Urothelium cell line (cell line): ENCODE results near the gene CALML5.

Source experiments
- DNase-seq: peaks from one replicate; pipeline ENCODE4 v3.0.0; 2011; ENCODE audit warnings: low spot score, mixed read lengths
- FAIRE-seq: peaks from 2 replicates; lab custom pipeline; 2011; peaks lifted over from hg19 to GRCh38; lab: Jason Lieb, UNC

Gene CALML5

GRCh38 chr10:5499493-5500140 is at the start of gene CALML5:
Gene CALML5 (minus strand): TSS chr10:5499570. CDS start chr10:5499438, 132 bp downstream.
- no peak for DNase-seq
- FAIRE-seq = no peak

GRCh38 chr10:5547931-5548660 is 48.7 kb upstream of the CALML5 start:
- FAIRE-seq = no peak
- DNase-seq = no peak

GRCh38 chr10:5547681-5547930 is 48.2 kb upstream of the CALML5 start:
- DNase-seq (no peak), FAIRE-seq (no peak)

- FAIRE-seq (no peak), DNase-seq (peak; percentile 72)
Observed at GRCh38 chr10:5546891-5547680, 47.7 kb upstream of the CALML5 start.

- FAIRE-seq (peak; percentile 74), DNase-seq (peak; percentile 63)
Observed at GRCh38 chr10:5545778-5546710, 46.7 kb upstream of the CALML5 start.

GRCh38 chr10:5545426-5545777 is 46.0 kb upstream of the CALML5 start:
- FAIRE-seq = no peak
- DNase-seq = no peak

- no peak for FAIRE-seq
- no peak for DNase-seq
Observed at GRCh38 chr10:5545011-5545410, 45.6 kb upstream of the CALML5 start.

- DNase-seq = no peak
Observed at GRCh38 chr10:5544216-5544805, 44.9 kb upstream of the CALML5 start.

GRCh38 chr10:5543623-5544022 is 44.3 kb upstream of the CALML5 start:
- FAIRE-seq (no peak), DNase-seq (no peak)

More at GRCh38 chr10:5544216-5544805, 44.9 kb upstream of the CALML5 start:
- peak; percentile 59 for FAIRE-seq

- DNase-seq = no peak
Observed at GRCh38 chr10:5542100-5542499, 42.7 kb upstream of the CALML5 start.

GRCh38 chr10:5540891-5541290 is 41.5 kb upstream of the CALML5 start:
- FAIRE-seq (no peak), DNase-seq (no peak)

More at GRCh38 chr10:5542100-5542499, 42.7 kb upstream of the CALML5 start:
- FAIRE-seq = no peak

- FAIRE-seq = no peak
- DNase-seq = no peak
Observed at GRCh38 chr10:5540080-5540479, 40.7 kb upstream of the CALML5 start.

- no peak for DNase-seq
- FAIRE-seq = no peak
Observed at GRCh38 chr10:5538892-5539651, 39.7 kb upstream of the CALML5 start.

GRCh38 chr10:5538446-5538845 is 39.1 kb upstream of the CALML5 start:
- DNase-seq (peak; percentile 63), FAIRE-seq (no peak)

GRCh38 chr10:5537684-5538083 is 38.3 kb upstream of the CALML5 start:
- FAIRE-seq (no peak), DNase-seq (no peak)

GRCh38 chr10:5536486-5537081 is 37.2 kb upstream of the CALML5 start:
- FAIRE-seq (no peak), DNase-seq (no peak)

- FAIRE-seq (no peak), DNase-seq (no peak)
Observed at GRCh38 chr10:5534880-5535856, 35.8 kb upstream of the CALML5 start.
